Liver (tissue), 9 donors: ENCODE measurements around the gene ITGAE. TPM values are rescaled to one million over a fixed set of nuclear protein-coding genes. Genes with fewer than 3 reads are reported as not detected.

Experiments
- DNase-seq: peaks from one replicate; pipeline ENCODE4 v3.0.0-alpha.2; 2017; ENCODE audit warnings: low spot score
- H3K27ac ChIP-seq, 2 donors: one replicate each; pipeline ENCODE4 v1.7.0; 2013; ENCODE audit warnings: inconsistent platforms in 2 of 2, low read length in 2 of 2, control low read depth in 1 of 2, low read depth in 1 of 2, mild to moderate bottlenecking in 1 of 2
- H3K27me3 ChIP-seq, 4 donors: one replicate each; pipeline versions ENCODE4 v1.6.1 to v1.7.0; 2013; ENCODE audit warnings: low read length in 3 of 4, inconsistent platforms in 1 of 4, mild to moderate bottlenecking in 1 of 4, moderate library complexity in 1 of 4; ENCODE audit not compliant: control insufficient read depth in 4 of 4, insufficient read depth in 4 of 4
- H3K36me3 ChIP-seq, 4 donors: one replicate each; pipeline versions ENCODE4 v1.6.1 to v1.7.0; 2013; ENCODE audit warnings: low read length in 3 of 4, mild to moderate bottlenecking in 3 of 4, low read depth in 1 of 4, moderate library complexity in 1 of 4; ENCODE audit not compliant: control insufficient read depth in 4 of 4, insufficient read depth in 3 of 4
- H3K4me1 ChIP-seq, 4 donors: one replicate each; pipeline versions ENCODE4 v1.6.1 to v1.7.0; 2013; ENCODE audit warnings: low read length in 3 of 4, mild to moderate bottlenecking in 3 of 4, moderate library complexity in 1 of 4; ENCODE audit not compliant: control insufficient read depth in 4 of 4, insufficient read depth in 4 of 4
- H3K4me3 ChIP-seq, 3 donors: one replicate each; pipeline versions ENCODE4 v1.6.1 to v1.7.0; 2013; ENCODE audit warnings: low read length in 3 of 3, control low read depth in 1 of 3, low read depth in 1 of 3, mild to moderate bottlenecking in 1 of 3
- H3K9ac ChIP-seq, 2 donors: one replicate each; pipeline ENCODE4 v1.7.0; 2013; ENCODE audit warnings: low read length in 2 of 2, mild to moderate bottlenecking in 2 of 2, moderate library complexity in 2 of 2, control low read depth in 1 of 2, low read depth in 1 of 2
- H3K9me3 ChIP-seq, 4 donors: one replicate each; pipeline versions ENCODE4 v1.6.1 to v1.7.0; 2013; ENCODE audit warnings: low read length in 3 of 4; ENCODE audit not compliant: control insufficient read depth in 4 of 4
- ATF3 ChIP-seq: IDR thresholded peaks from 2 replicates; pipeline ENCODE4 v1.6.1; 2016; ENCODE audit warnings: antibody characterized with exemption
- CTCF ChIP-seq: fragments of 150-350 bp; IDR thresholded peaks from 2 replicates; pipeline ENCODE4 v1.5.1; 2017; ENCODE audit warnings: improper control_type of control experiment, low read depth, low read length; ENCODE audit not compliant: missing input control
- EGR1 ChIP-seq, 2 donors: IDR thresholded peaks; 2 replicates each; pipeline ENCODE4 v1.6.1; 2016 to 2018; ENCODE audit warnings: antibody characterized with exemption in 2 of 2, low read depth in 2 of 2
- FOXA1 ChIP-seq: IDR thresholded peaks from 2 replicates; pipeline ENCODE4 v1.6.1; 2016; ENCODE audit warnings: antibody characterized with exemption
- FOXA2 ChIP-seq: IDR thresholded peaks from 2 replicates; pipeline ENCODE4 v1.6.1; 2016; ENCODE audit warnings: antibody characterized with exemption
- GABPA ChIP-seq, 2 donors: IDR thresholded peaks in 1 of 2; conservative IDR thresholded peaks in 1 of 2; 2 replicates each; pipeline ENCODE4 v1.6.1; 2016; ENCODE audit warnings: antibody characterized with exemption in 2 of 2, mild to moderate bottlenecking in 1 of 2, moderate library complexity in 1 of 2
- HNF4A ChIP-seq, 2 donors: conservative IDR thresholded peaks; 2 replicates each; pipeline ENCODE4 v1.6.1; 2016; ENCODE audit warnings: antibody characterized with exemption in 2 of 2, mild to moderate bottlenecking in 2 of 2
- HNF4G ChIP-seq: IDR thresholded peaks from 2 replicates; pipeline ENCODE4 v1.6.1; 2016; ENCODE audit warnings: antibody characterized with exemption
- JUND ChIP-seq, 2 donors: IDR thresholded peaks; 2 replicates each; pipeline ENCODE4 v1.6.1; 2016; ENCODE audit warnings: antibody characterized with exemption in 2 of 2
- RAD21 ChIP-seq, 2 donors: IDR thresholded peaks; 2 replicates each; pipeline ENCODE4 v1.6.1; 2016; ENCODE audit warnings: antibody characterized with exemption in 2 of 2, mild to moderate bottlenecking in 2 of 2
- REST ChIP-seq: IDR thresholded peaks from 2 replicates; pipeline ENCODE4 v1.6.1; 2016; ENCODE audit warnings: antibody characterized with exemption, mild to moderate bottlenecking
- RXRA ChIP-seq, 2 donors: IDR thresholded peaks; 2 replicates each; pipeline ENCODE4 v1.6.1; 2017 to 2018; ENCODE audit warnings: antibody characterized with exemption in 2 of 2, mild to moderate bottlenecking in 1 of 2
- SP1 ChIP-seq: IDR thresholded peaks from 2 replicates; pipeline ENCODE4 v1.6.1; 2018; ENCODE audit warnings: antibody characterized with exemption, mild to moderate bottlenecking
- TAF1 ChIP-seq: conservative IDR thresholded peaks from 2 replicates; pipeline ENCODE4 v1.6.1; 2016; ENCODE audit warnings: antibody characterized with exemption, mild to moderate bottlenecking
- YY1 ChIP-seq: IDR thresholded peaks from 2 replicates; pipeline ENCODE4 v1.6.1; 2016; ENCODE audit warnings: antibody characterized with exemption, mild to moderate bottlenecking
- ZBTB33 ChIP-seq: IDR thresholded peaks from 2 replicates; pipeline ENCODE4 v1.6.1; 2016; ENCODE audit warnings: antibody characterized with exemption
- WGBS: extraction: QIAGEN DNeasy Blood & Tissue Kit; methylation state at CpG from one replicate; pipeline ENCODE4 v1.1.7; 2013; 5-methylcytosine and 5-hydroxymethylcytosine counted together
- polyA plus RNA-seq, 2 donors: library from polyadenylated mRNA; stranded (reverse) in 1 of 2; unstranded in 1 of 2; fragments of 200-250 nt in 1 of 2; fragments of >200 nt in 1 of 2; fragmentation: Nextera tagmentation in 1 of 2; extraction: Ambion mirVana in 1 of 2; gene quantifications; one replicate each; pipeline versions ENCODE4 v1.2.1 to v1.2.3, GENCODE V29; 2013 to 2015
- total RNA-seq, 2 donors: library from RNA; depleted of rRNA; stranded (reverse); fragments of >200 nt; gene quantifications; one replicate each; pipeline ENCODE4 v1.2.3, GENCODE V29; 2014
- donor health status: healthy.
- donor health status: healthy.
- donor health status: healthy.
- donor health status: healthy.
- donor health status: healthy.

ITGAE gene
- total and polyA plus RNA-seq, 4 donors: 6.5 to 17.7 (median 12.1) TPM

GRCh38 chr17:3815122-3815521, 14.1 kb upstream of the ITGAE start:
- Histone ChIP-seq H3K27me3 (no peaks in the 10 kb centered on the region), H3K9ac (no peak overlapping the region), H3K36me3 (peaks cover 9 to 71% (median 50%) of the 10 kb centered on the region in 4 donors), H3K4me1 (no peaks in the 10 kb centered on the region), H3K9me3 (no peaks in the 10 kb centered on the region), H3K27ac (no peak overlapping the region), H3K4me3 (no peak overlapping the region)
- no peak for DNase-seq
- no peak for TF ChIP-seq HNF4G
- TF ChIP-seq JUND (IDR thresholded peaks at IDR 0.05): no peak
- 91% methylated on average over 6 of the region's 6 CpGs for WGBS

- H3K27ac ChIP-seq: no peak overlapping the region
- 85% methylated on average over 13 of the region's 13 CpGs for WGBS
- no peak for DNase-seq
- H3K9ac ChIP-seq: no peak overlapping the region
- no peak overlapping the region for H3K4me3 ChIP-seq
- H3K9me3 ChIP-seq: no peaks in the 10 kb centered on the region
- no peaks in the 10 kb centered on the region for H3K4me1 ChIP-seq
- no peaks in the 10 kb centered on the region for H3K27me3 ChIP-seq
- H3K36me3 ChIP-seq: peaks cover 9 to 71% (median 47%) of the 10 kb centered on the region in 4 donors
- TF ChIP-seq SP1: no peak
- no peak for TF ChIP-seq EGR1 (IDR thresholded peaks at IDR 0.05; ENCODE audit: low read depth in 2 of 2)
- TF ChIP-seq CTCF: no peak
- no peak for TF ChIP-seq FOXA1
- TF ChIP-seq ZBTB33: no peak
- TF ChIP-seq FOXA2: no peak
- TF ChIP-seq REST: no peak
- TF ChIP-seq HNF4A (conservative IDR thresholded peaks at IDR 0.05): no peak
- TF ChIP-seq RXRA (IDR thresholded peaks at IDR 0.05): no peak
- TF ChIP-seq TAF1: no peak
- no peak for TF ChIP-seq RAD21 (IDR thresholded peaks at IDR 0.05)
- no peak for TF ChIP-seq ATF3
- no peak for TF ChIP-seq GABPA (IDR thresholded peaks at IDR 0.05 in 1 of 2, conservative IDR thresholded peaks at IDR 0.05 in 1 of 2)
- TF ChIP-seq YY1: no peak
These were observed 13.4 kb upstream of the ITGAE start for GRCh38 chr17:3814361-3814760.
